OCI-LY7 (cell line): ENCODE results near the gene ATXN1L. TPM values are rescaled to one million over a fixed set of nuclear protein-coding genes. Genes with fewer than 3 reads are reported as not detected.

Experiments
- BruUV-seq: library from RNA; stranded (reverse); fragments of 400-500 nt; replicated peaks from 2 replicates; lab custom pipeline; 2021; lab: Mats Ljungman, UMichigan
- CTCF ChIA-PET: fragments of 300-600 bp; sonication (Branson Sonifier 250); formaldehyde crosslinking; loops from one replicate; lab custom pipeline; 2022; ENCODE audit warnings: antibody characterized with exemption; ENCODE audit not compliant: unreplicated experiment; lab: Charles Lee
- POLR2A ChIA-PET: fragments of 300-600 bp; sonication (Branson Sonifier 250); formaldehyde crosslinking; loops from one replicate; lab custom pipeline; 2022; ENCODE audit warnings: antibody characterized with exemption; lab: Charles Lee
- DNase-seq: peaks from one replicate; pipeline ENCODE4 v3.0.0-alpha.2; 2015; ENCODE audit warnings: low spot score
- H2AFZ ChIP-seq: fragments of 200-600 bp; sonication (generic), shearing (Covaris generic); 2 replicates; pipeline ENCODE4 v1.6.1; 2014; ENCODE audit warnings: mild to moderate bottlenecking, antibody characterized with exemption, low read length, moderate library complexity
- H3K27ac ChIP-seq: fragments of 200-600 bp; sonication (generic); 2 replicates; pipeline ENCODE4 v1.5.1; 2014; ENCODE audit warnings: mixed run types, low read depth, mild to moderate bottlenecking, moderate library complexity, low read length, inconsistent platforms; ENCODE audit not compliant: poor library complexity, severe bottlenecking
- H3K36me3 ChIP-seq: fragments of 200-600 bp; sonication (generic); 2 replicates; pipeline ENCODE4 v1.6.1; 2014; ENCODE audit warnings: mild to moderate bottlenecking, antibody characterized with exemption, low read length, moderate library complexity, mixed read lengths; ENCODE audit not compliant: insufficient read depth
- H3K4me1 ChIP-seq: fragments of 200-600 bp; sonication (generic); 2 replicates; pipeline ENCODE4 v1.5.1; 2014; ENCODE audit warnings: mild to moderate bottlenecking, low read length; ENCODE audit not compliant: insufficient read depth, poor library complexity, severe bottlenecking
- H3K4me2 ChIP-seq: fragments of 200-600 bp; sonication (generic); 2 replicates; pipeline ENCODE4 v1.6.1; 2014; ENCODE audit warnings: mild to moderate bottlenecking, low read length
- H3K4me3 ChIP-seq: fragments of 200-600 bp; sonication (generic); 2 replicates; pipeline ENCODE4 v1.5.1; 2014; ENCODE audit warnings: mild to moderate bottlenecking, low read depth, low read length; ENCODE audit not compliant: poor library complexity, severe bottlenecking
- H3K79me2 ChIP-seq: fragments of 200-600 bp; sonication (generic); 2 replicates; pipeline ENCODE4 v1.6.1; 2016; ENCODE audit warnings: low read depth, mild to moderate bottlenecking, low read length, moderate library complexity, mixed read lengths; ENCODE audit not compliant: insufficient read depth
- H3K9me2 ChIP-seq: fragments of 200-600 bp; sonication (generic); 2 replicates; pipeline ENCODE4 v1.6.1; 2016; ENCODE audit warnings: mild to moderate bottlenecking, low read length, mixed read lengths; ENCODE audit not compliant: insufficient read depth
- H3K9me3 ChIP-seq: fragments of 200-600 bp; sonication (generic); 2 replicates; pipeline ENCODE4 v1.6.1; 2014; ENCODE audit warnings: mild to moderate bottlenecking, mixed run types, low read length, mixed read lengths
- H4K20me1 ChIP-seq: fragments of 200-600 bp; sonication (generic); 2 replicates; pipeline ENCODE4 v1.6.1; 2014; ENCODE audit warnings: mild to moderate bottlenecking, antibody characterized with exemption, low read length, moderate library complexity, mixed read lengths; ENCODE audit not compliant: insufficient read depth
- CTCF ChIP-seq: fragments of 200-600 bp; sonication (generic); conservative IDR thresholded peaks from 2 replicates; pipeline ENCODE4 v1.5.1; 2014; ENCODE audit warnings: mild to moderate bottlenecking, antibody characterized with exemption, low read length, moderate library complexity, mixed read lengths
- EZH2phosphoT487 ChIP-seq: fragments of 200-600 bp; sonication (generic); IDR thresholded peaks from 2 replicates; pipeline ENCODE4 v1.6.1; 2018; ENCODE audit warnings: low read depth, borderline replicate concordance, mild to moderate bottlenecking, mixed run types, antibody characterized with exemption, low read length, moderate library complexity, mixed read lengths
- intact Hi-C: fragments of 100-400 bp; cut with micrococcal nuclease; formaldehyde crosslinking; loops from one replicate; pipeline ENCODE4 v1.10.0; 2022; ENCODE audit not compliant: unreplicated experiment
- total RNA-seq, 2 experiments: library from RNA; depleted of rRNA in 1 of 2; stranded (reverse); fragments of >200 nt in 1 of 2; shearing (Covaris generic) in 1 of 2; gene quantifications; 2 replicates each; pipeline ENCODE4 v1.2.3, GENCODE V29; 2014 to 2022

Gene ATXN1L
- total RNA-seq, 2 experiments from 2014 or later, result 12.5 to 19.5 TPM

- DNase-seq, result no peak
- Histone ChIP-seq H4K20me1 (peaks cover 28% of the 10 kb centered on the region), H3K4me3 (no peak overlapping the region), H2AFZ (no peak overlapping the region), H3K79me2 (peaks cover 7% of the 10 kb centered on the region; the same call in 1 of the 2 replicates), H3K27ac (no peak overlapping the region), H3K9me3 (no peaks in the 10 kb centered on the region), H3K4me1 (peaks cover 37% of the 10 kb centered on the region), H3K4me2 (no peak overlapping the region), H3K36me3 (peaks cover 62% of the 10 kb centered on the region), H3K9me2 (no peaks in the 10 kb centered on the region)
- CTCF ChIA-PET, result no interaction called here
- BruUV-seq, result no TSS peak
- TF ChIP-seq CTCF (no peak), EZH2phosphoT487 (no peak)
- intact Hi-C loops, result no loop called here
- POLR2A ChIA-PET, result no interaction called here
Measured at GRCh38 chr16:71855937-71856662, 10.3 kb downstream of the ATXN1L start.

- Histone ChIP-seq H4K20me1 (peaks cover 9% of the 10 kb centered on the region), H3K4me2 (no peak overlapping the region), H3K79me2 (no peaks in the 10 kb centered on the region), H3K4me3 (no peak overlapping the region), H3K4me1 (peaks cover 7% of the 10 kb centered on the region), H3K27ac (no peak overlapping the region), H3K36me3 (peaks cover 52% of the 10 kb centered on the region), H2AFZ (no peak overlapping the region), H3K9me3 (no peaks in the 10 kb centered on the region), H3K9me2 (no peaks in the 10 kb centered on the region)
- no peak for DNase-seq
- TF ChIP-seq CTCF, result no peak
- TF ChIP-seq EZH2phosphoT487, result no peak
- ChIA-PET POLR2A (interaction anchor here (1.2 to 1.5 kb wide), 3 partner anchors 19 to 101 kb away, joined by 3 to 6 read pairs (median 4); no protein-coding TSS in a partner anchor), CTCF (no interaction called here)
- intact Hi-C loops, result no loop called here
- no TSS peak for BruUV-seq
Measured at GRCh38 chr16:71859762-71860521, 14.2 kb downstream of the ATXN1L start.
